K562 (cell line): ENCODE measurements around the gene WFIKKN1. TPM values are rescaled to one million over a fixed set of nuclear protein-coding genes. Genes with fewer than 3 reads are reported as not detected.

Source experiments
- CREB1 ChIP-seq, 2 experiments: sonication (generic) in 1 of 2; formaldehyde crosslinking in 1 of 2; IDR thresholded peaks; 2 replicates each; pipeline versions ENCODE4 v1.6.1 to v1.8.0; 2012 to 2022; ENCODE audit warnings: inconsistent platforms in 1 of 2, mild to moderate bottlenecking in 1 of 2, missing genetic modification reagents in 1 of 2, moderate library complexity in 1 of 2
- EGR1 ChIP-seq: fragments of 450-650 bp; conservative IDR thresholded peaks from 2 replicates; pipeline ENCODE4 v1.6.1; 2017; ENCODE audit warnings: mild to moderate bottlenecking
- ELF4 ChIP-seq: fragments of 450-650 bp; formaldehyde crosslinking; IDR thresholded peaks from 2 replicates; pipeline ENCODE4 v1.4.0; 2022; ENCODE audit warnings: missing genetic modification characterization
- EP400 ChIP-seq: fragments of 450-650 bp; IDR thresholded peaks from 2 replicates; pipeline ENCODE4 v1.6.1; 2017; ENCODE audit warnings: antibody characterized with exemption, mild to moderate bottlenecking, moderate library complexity
- HCFC1 ChIP-seq: IDR thresholded peaks from 2 replicates; pipeline ENCODE4 v1.6.1; 2012; ENCODE audit warnings: low read depth, low read length, improper control_type of control experiment
- KLF16 ChIP-seq: IDR thresholded peaks from 2 replicates; pipeline ENCODE4 v1.6.1; 2016; ENCODE audit warnings: antibody characterized with exemption
- MAZ ChIP-seq, 2 experiments: fragments of 450-650 bp in 1 of 2; sonication (generic) in 1 of 2; formaldehyde crosslinking; IDR thresholded peaks in 1 of 2; conservative IDR thresholded peaks in 1 of 2; 2 replicates each; pipeline versions ENCODE4 v1.4.0 to v1.5.0; 2020; ENCODE audit warnings: mild to moderate bottlenecking in 1 of 2, missing genetic modification reagents in 1 of 2
- NFYB ChIP-seq: IDR thresholded peaks from 2 replicates; pipeline ENCODE4 v1.6.1; 2011; ENCODE audit warnings: mild to moderate bottlenecking, moderate library complexity; ENCODE audit not compliant: insufficient read length; ENCODE audit errors: extremely low read depth
- NR2C2 ChIP-seq, 2 experiments: fragments of 200-800 bp in 1 of 2; sonication (Bioruptor generic) in 1 of 2; sonication (generic) in 1 of 2; formaldehyde crosslinking in 1 of 2; IDR thresholded peaks; 2 replicates each; pipeline versions ENCODE4 v1.6.1 to v1.8.0; 2016 to 2022; ENCODE audit warnings: mild to moderate bottlenecking in 1 of 2, missing compliant biosample characterization in 1 of 2, missing genetic modification characterization in 1 of 2, missing genetic modification reagents in 1 of 2
- PBX2 ChIP-seq, 2 experiments: IDR thresholded peaks in 1 of 2; conservative IDR thresholded peaks in 1 of 2; 2 replicates each; pipeline ENCODE4 v1.6.1; 2016; ENCODE audit warnings: low read depth in 2 of 2, mild to moderate bottlenecking in 1 of 2, missing compliant biosample characterization in 1 of 2, missing genetic modification characterization in 1 of 2, moderate library complexity in 1 of 2
- RFX5 ChIP-seq: IDR thresholded peaks from 2 replicates; pipeline ENCODE4 v1.6.1; 2011; ENCODE audit warnings: low read depth, mild to moderate bottlenecking, improper control_type of control experiment, low read length
- TBL1XR1 ChIP-seq, 2 experiments: IDR thresholded peaks; 2 replicates each; pipeline ENCODE4 v1.6.1; 2012; ENCODE audit warnings: improper control_type of control experiment in 2 of 2, low read length in 2 of 2, mild to moderate bottlenecking in 1 of 2
- YY1 ChIP-seq, 3 experiments: IDR thresholded peaks; 2 replicates each; pipeline ENCODE4 v1.6.1; 2011; ENCODE audit warnings: low read length in 2 of 3, mild to moderate bottlenecking in 2 of 3, moderate library complexity in 2 of 3, borderline replicate concordance in 1 of 3, control low read depth in 1 of 3, low read depth in 1 of 3; ENCODE audit not compliant: insufficient read depth in 3 of 3, insufficient replicate concordance in 2 of 3, control insufficient read depth in 1 of 3, insufficient read length in 1 of 3; ENCODE audit errors: extremely low read depth in 1 of 3
- ZNF639 ChIP-seq, 2 experiments: fragments of 200-800 bp in 1 of 2; sonication (Bioruptor generic) in 1 of 2; sonication (generic) in 1 of 2; formaldehyde crosslinking in 1 of 2; IDR thresholded peaks in 1 of 2; conservative IDR thresholded peaks in 1 of 2; 2 replicates each; pipeline versions ENCODE4 v1.5.0 to v1.6.1; 2016 to 2020; ENCODE audit warnings: missing compliant biosample characterization in 1 of 2, missing genetic modification characterization in 1 of 2, missing genetic modification reagents in 1 of 2
- polyA plus RNA-seq, 8 experiments: library from polyadenylated mRNA; depleted of rRNA in 4 of 8; stranded (reverse) in 5 of 8; unstranded in 3 of 8; fragments of >200 nt; fragmentation: Nextera tagmentation in 2 of 8; fragmentation: Illumina TruSeq in 1 of 8; extraction: Ambion mirVana in 2 of 8; extraction: Trizol in 1 of 8; gene quantifications; 2 replicates each; pipeline versions ENCODE4 v1.2.1 to v1.2.3, GENCODE V29; 2011 to 2014; ENCODE audit warnings: inconsistent platforms in 1 of 8, missing spikeins in 1 of 8
- total RNA-seq, 7 experiments: library from RNA; depleted of rRNA in 6 of 7; stranded (reverse); fragments of >200 nt in 6 of 7; fragmentation: Illumina TruSeq in 2 of 7; extraction: Trizol in 2 of 7; gene quantifications; 2 replicates each; pipeline versions ENCODE4 v1.2.1 to v1.2.3, GENCODE V29; 2011 to 2021; ENCODE audit warnings: low replicate concordance in 1 of 7
- TF ChIP-seq, protein P1 (sequence below): fragments of 250-450 bp; sonication (Bioruptor Pico); IDR thresholded peaks from 2 replicates; pipeline ENCODE4 v1.4.0; 2020; ENCODE audit warnings: mild to moderate bottlenecking
- TF ChIP-seq, protein P2 (sequence below), 3 experiments: IDR thresholded peaks in 2 of 3; conservative IDR thresholded peaks in 1 of 3; 2 replicates each; pipeline ENCODE4 v1.5.1; 2011 to 2012; ENCODE audit warnings: low read length in 3 of 3, mild to moderate bottlenecking in 3 of 3, control low read depth in 2 of 3, improper control_type of control experiment in 1 of 3, inconsistent platforms in 1 of 3, low read depth in 1 of 3, mixed read lengths in 1 of 3, moderate library complexity in 1 of 3; ENCODE audit not compliant: insufficient read depth in 2 of 3

The WFIKKN1 gene
- total and polyA plus RNA-seq, 9 of the 15 experiments (the other 6 are each of a cell fraction or from before 2014, with no cell fraction given): 0.14 to 1.1 (median 0.50) TPM; not detected in 4

DNA sequence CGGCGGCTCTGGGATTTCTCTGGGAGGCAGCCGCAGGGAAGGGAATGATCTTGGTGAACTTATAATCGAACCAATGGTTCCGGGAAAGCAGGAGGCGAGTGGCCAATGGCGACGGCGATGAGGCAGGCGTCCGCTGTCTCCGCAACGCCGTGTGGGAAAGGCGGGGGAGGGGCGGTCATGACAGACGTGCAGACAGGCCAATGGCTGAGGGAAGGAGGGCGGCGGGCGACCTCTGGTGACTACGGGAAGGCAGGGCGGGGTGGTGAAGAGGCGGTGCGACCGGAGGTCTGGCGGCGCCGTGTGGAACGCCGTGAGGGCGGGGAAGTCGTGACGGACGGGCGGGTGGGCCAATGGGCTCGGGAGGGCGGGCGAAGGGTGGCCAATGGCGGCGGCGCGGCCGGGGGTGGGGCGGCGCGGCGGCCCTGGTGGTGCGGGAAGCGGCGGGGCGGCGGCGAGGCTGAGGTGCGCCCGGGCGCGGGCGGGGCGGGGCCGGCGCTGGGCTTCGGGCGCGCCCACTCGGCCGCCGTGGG lies 41.1 kb upstream of the WFIKKN1 start, which contains the start of gene RAB40C (continued):
- peak in 1 of 2 experiments; percentile 93; a peak in 2 of 4 replicates for TF ChIP-seq ZNF639 (CRISPR knock-in tag; conservative IDR thresholded peaks at IDR 0.05 in 1 of 2, IDR thresholded peaks at IDR 0.05 in 1 of 2)
- TF ChIP-seq CREB1 (IDR thresholded peaks at IDR 0.05): peak; percentile 71; the same call in 1 of the 2 replicates
- TF ChIP-seq CREB1 (CRISPR knock-in tag; IDR thresholded peaks at IDR 0.05): peak; percentile 78
- peak; percentile 98 for TF ChIP-seq PBX2 (CRISPR knock-in tag; IDR thresholded peaks at IDR 0.05; ENCODE audit: low read depth)
- peak; percentile 99 for TF ChIP-seq PBX2 (tag; conservative IDR thresholded peaks at IDR 0.05; ENCODE audit: low read depth)
- TF ChIP-seq YY1 (IDR thresholded peaks at IDR 0.05; ENCODE audit: borderline replicate concordance in 1 of 3, control insufficient read depth in 1 of 3, extremely low read depth in 1 of 3, insufficient read depth in 3 of 3, insufficient read length in 1 of 3, insufficient replicate concordance in 2 of 3, low read depth in 1 of 3, low read length in 2 of 3): peak in 1 of 3 experiments; percentile 26
- peak; percentile 75; the same call in 1 of the 2 replicates for TF ChIP-seq RFX5
- TF ChIP-seq, protein P1, sequence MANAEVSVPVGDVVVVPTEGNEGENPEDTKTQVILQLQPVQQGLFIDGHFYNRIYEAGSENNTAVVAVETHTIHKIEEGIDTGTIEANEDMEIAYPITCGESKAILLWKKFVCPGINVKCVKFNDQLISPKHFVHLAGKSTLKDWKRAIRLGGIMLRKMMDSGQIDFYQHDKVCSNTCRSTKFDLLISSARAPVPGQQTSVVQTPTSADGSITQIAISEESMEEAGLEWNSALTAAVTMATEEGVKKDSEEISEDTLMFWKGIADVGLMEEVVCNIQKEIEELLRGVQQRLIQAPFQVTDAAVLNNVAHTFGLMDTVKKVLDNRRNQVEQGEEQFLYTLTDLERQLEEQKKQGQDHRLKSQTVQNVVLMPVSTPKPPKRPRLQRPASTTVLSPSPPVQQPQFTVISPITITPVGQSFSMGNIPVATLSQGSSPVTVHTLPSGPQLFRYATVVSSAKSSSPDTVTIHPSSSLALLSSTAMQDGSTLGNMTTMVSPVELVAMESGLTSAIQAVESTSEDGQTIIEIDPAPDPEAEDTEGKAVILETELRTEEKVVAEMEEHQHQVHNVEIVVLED (CRISPR knock-in tag): peak; percentile 44; the same call in 1 of the 2 replicates
- no peak for TF ChIP-seq NR2C2 (CRISPR knock-in tag; IDR thresholded peaks at IDR 0.05)
- 0 out of 2 replicates have a peak, but pooled peaks have one; percentile 1 for TF ChIP-seq NR2C2 (tag; IDR thresholded peaks at IDR 0.05)
- peak; percentile 93 for TF ChIP-seq EGR1
- peak; percentile 43; the same call in 1 of the 2 replicates for TF ChIP-seq ELF4 (CRISPR knock-in tag)
- TF ChIP-seq MAZ (CRISPR knock-in tag; conservative IDR thresholded peaks at IDR 0.05 in 1 of 2, IDR thresholded peaks at IDR 0.05 in 1 of 2): peak; percentile 43 to 54; a peak in 2 of 4 replicates
- peak; percentile 44; the same call in 1 of the 2 replicates for TF ChIP-seq HCFC1
- peak; percentile 75; the same call in 1 of the 2 replicates for TF ChIP-seq EP400
- TF ChIP-seq TBL1XR1 (IDR thresholded peaks at IDR 0.05; ENCODE audit: low read length in 2 of 2): 0 out of 4 replicates have a peak, but pooled peaks of 1 of the 2 experiments have one; percentile 15
- TF ChIP-seq NFYB: peak; percentile 92
- TF ChIP-seq, protein P2, sequence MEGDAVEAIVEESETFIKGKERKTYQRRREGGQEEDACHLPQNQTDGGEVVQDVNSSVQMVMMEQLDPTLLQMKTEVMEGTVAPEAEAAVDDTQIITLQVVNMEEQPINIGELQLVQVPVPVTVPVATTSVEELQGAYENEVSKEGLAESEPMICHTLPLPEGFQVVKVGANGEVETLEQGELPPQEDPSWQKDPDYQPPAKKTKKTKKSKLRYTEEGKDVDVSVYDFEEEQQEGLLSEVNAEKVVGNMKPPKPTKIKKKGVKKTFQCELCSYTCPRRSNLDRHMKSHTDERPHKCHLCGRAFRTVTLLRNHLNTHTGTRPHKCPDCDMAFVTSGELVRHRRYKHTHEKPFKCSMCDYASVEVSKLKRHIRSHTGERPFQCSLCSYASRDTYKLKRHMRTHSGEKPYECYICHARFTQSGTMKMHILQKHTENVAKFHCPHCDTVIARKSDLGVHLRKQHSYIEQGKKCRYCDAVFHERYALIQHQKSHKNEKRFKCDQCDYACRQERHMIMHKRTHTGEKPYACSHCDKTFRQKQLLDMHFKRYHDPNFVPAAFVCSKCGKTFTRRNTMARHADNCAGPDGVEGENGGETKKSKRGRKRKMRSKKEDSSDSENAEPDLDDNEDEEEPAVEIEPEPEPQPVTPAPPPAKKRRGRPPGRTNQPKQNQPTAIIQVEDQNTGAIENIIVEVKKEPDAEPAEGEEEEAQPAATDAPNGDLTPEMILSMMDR (IDR thresholded peaks at IDR 0.05 in 2 of 3, conservative IDR thresholded peaks at IDR 0.05 in 1 of 3; ENCODE audit: insufficient read depth in 2 of 3, low read depth in 1 of 3, low read length in 3 of 3): peak in 2 of 3 experiments; percentile 39 to 40; a peak in 3 of 6 replicates
- TF ChIP-seq KLF16: no peak
